DMS114 treated with DMSO at 0.1 percent for 48 hours (cell line): Measurements from ENCODE around the gene RAPGEF4.

Source experiments
- DNase-seq: peaks from one replicate; lab custom pipeline; 2025; ENCODE audit not compliant: unreplicated experiment; lab: John Stamatoyannopoulos, UW

RAPGEF4 gene

GRCh38 chr2:172964511-172965139, 229.0 kb downstream of the RAPGEF4 start:
- no peak for DNase-seq

GRCh38 chr2:172965433-172966212, 230.0 kb downstream of the RAPGEF4 start:
- DNase-seq: no peak

GRCh38 chr2:172967036-172967982, 231.7 kb downstream of the RAPGEF4 start:
- no peak for DNase-seq

DNA sequence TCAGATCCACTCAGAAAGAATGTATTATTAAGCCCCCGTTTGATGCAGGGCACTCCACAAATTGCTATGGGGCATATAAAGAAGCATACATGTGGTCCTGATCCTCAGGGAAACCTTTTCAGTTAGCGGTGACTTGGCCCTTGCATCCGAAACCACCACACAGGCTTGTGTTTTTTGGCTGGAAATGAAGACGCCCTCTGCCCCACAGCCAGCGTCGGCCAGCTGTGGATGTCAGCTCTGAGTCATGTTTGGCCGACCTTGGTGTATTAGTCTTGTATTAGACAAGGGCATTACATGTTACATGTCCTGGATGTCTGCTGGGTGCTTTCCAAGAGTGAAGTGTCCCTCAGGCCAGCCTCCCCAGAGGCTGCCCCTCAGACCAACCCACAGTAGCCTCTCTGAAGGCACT, 232.4 kb downstream of the RAPGEF4 start:
- DNase-seq: no peak

DNA sequence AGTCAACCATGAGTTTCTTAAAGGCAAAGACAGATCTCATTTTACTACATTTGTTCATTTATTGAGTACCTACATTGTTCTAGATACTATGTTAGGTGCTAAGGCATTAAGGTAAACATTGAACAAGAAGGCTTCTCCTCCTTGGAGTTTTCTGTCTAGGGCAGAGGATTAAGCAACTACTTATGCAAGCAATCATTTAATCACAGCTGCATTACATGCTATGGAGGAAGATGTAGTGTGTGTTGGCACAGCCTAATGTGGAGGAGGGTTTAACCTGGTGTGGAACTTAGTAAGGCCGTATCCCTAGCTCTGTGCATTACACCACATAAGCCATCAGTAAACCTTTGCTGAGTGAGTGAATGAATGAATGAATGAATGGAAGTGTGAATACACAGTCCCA, 233.5 kb downstream of the RAPGEF4 start:
- DNase-seq: no peak

- no peak for DNase-seq
Measured at GRCh38 chr2:172969609-172970008, 234.0 kb downstream of the RAPGEF4 start.

DNA sequence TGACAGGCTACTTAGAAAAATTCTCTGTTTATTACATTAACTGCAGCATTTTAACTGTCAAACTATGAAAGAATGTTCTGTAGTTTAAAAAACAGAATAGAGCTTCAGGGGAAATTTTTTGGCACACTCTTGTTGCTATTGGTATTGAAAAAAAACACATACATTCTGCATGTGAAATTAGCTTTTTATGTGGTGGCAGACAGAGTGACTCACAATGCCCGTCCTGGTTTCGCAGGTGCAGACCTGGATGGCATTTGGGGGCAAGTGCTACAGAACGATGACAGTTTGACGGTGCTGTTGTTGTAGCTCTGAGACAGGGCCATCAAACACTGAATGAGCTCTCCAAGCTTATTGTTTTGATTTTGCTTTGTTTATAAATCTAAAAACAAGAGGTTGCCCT, 235.0 kb downstream of the RAPGEF4 start:
- DNase-seq: no peak

GRCh38 chr2:172972005-172972619, 236.5 kb downstream of the RAPGEF4 start:
- no peak for DNase-seq

GRCh38 chr2:172974762-172975161, 239.1 kb downstream of the RAPGEF4 start:
- DNase-seq: no peak

GRCh38 chr2:172976116-172976515, 240.5 kb downstream of the RAPGEF4 start:
- no peak for DNase-seq

- DNase-seq: no peak
Measured at GRCh38 chr2:172976816-172977215, 241.2 kb downstream of the RAPGEF4 start.

DNA sequence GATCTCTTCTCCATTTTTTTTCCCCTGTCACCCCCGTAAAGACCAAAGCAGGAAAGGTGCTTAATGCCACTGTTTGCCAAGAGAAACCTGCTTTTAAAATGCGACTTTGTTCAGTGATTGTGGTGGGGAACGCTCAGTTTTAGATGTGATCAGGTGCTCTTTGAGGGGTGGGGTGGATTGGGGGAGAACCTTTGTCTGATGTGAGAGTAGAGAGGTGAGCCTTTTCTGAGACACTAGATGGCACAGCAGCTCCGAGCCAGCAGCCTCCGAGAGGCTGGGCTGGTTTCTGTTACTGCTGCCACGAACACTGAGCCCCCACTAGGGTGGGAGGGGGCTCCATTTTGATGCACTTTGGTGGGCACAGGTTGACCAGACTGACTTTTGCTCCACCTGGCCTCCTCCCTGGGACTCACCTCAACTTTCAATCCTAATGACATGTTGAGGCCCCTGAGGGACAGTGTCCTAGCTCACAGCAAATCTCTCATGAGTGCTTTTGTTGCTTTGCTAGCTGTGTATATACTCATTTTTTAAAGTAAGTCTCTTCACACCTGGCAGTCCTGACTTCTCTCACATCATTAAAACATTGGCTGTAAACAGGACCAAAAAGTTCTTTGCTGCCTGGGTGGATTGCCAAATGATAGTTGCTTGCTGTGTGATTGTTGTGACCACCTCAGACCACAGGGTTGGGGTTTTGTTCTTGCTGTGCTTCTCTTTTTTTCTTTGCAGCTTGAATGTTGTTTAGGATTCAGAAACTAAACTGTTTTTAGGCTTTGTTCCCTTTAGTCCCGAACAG, 241.8 kb downstream of the RAPGEF4 start:
- no peak for DNase-seq

DNA sequence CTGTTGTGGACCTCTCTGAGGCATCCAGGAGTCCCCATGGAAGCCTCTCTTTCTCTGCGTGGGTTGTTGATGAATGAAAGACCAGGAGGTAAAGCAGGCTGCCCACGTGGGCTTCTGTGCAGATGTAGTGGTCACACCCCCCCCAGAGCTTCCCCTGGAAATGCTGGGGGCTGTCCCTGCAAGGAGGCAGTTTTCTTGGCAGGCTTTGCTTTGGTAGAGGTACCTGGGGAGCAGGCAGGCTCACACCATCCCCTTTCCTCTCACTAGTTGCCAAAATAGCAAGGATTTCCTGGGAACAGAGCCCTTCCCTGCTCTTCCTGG, 242.4 kb downstream of the RAPGEF4 start:
- DNase-seq: no peak

DNA sequence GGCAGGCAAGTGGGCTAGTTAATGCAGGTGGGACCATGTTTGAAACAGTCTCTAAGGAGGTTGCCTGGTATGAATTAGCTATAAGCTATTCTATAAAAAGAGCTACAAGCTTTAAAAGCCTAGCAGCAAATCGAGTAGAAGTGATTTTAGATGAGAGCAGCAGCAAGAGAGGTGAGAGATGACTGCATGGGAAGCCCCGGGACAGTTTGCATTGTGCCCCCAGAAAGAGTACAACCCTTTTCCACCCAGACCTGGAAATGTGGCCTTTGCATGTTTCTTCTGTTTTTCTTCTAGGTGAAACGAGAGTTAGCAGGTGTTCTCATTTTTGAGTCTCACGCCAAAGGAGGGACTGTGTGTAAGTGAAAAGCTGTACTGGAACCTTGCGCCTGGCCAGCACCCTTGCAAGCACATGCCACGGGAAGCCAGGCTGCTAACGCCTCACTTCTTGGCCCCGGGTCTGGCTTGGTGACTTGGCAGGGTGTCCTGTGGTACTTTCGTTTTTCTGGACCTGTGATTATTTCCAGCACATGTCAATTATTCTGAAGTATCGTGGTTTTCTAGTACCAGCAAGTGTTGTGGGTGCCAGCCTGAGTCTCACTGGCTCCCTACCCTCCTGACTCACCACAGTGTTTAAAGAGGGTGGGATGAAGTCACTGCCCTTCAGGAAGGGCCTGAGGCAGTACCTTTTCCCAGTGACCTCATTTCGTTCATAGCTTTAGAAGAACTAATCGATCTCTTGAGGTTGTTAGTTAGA, 249.7 kb downstream of the RAPGEF4 start:
- DNase-seq: no peak

DNA sequence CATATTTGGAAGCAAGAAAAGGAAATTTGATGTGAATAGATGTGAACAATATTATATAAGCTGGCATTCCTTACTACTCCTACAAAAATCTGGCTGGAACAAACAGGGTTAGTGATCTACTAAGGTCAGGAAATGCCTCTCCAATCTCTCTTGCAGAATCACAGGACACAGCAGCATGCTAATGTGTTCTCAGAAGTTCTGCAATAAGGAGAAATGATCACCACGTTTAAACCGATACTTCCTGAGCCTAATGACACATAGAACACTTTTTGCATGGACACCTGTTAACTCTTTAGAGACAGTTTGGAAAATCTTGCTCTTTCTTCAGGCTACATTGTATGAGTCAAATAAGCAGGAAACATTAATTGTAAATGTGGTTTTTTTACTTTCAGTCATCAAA, 250.4 kb downstream of the RAPGEF4 start:
- DNase-seq: no peak

GRCh38 chr2:172988728-172989127, 253.1 kb downstream of the RAPGEF4 start:
- no peak for DNase-seq

DNA sequence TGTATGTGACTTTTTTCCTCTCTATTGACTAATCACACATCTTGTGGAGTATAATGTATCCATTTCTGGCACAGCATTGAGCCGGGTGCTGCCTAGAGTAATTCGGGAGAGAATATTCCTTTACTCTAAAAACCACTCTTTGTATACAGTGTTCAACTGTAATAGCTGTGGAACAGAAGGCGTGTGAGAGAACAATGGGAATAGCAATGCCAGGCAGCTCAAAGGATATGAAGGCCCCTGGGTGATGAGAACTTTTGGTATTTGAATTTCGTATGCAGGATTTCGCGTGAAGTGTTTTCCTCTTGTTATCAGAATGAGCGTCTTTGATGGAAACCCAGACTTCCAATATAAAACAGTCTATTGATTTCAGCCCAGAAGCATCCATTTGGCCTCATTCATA, 255.4 kb downstream of the RAPGEF4 start:
- no peak for DNase-seq

DNA sequence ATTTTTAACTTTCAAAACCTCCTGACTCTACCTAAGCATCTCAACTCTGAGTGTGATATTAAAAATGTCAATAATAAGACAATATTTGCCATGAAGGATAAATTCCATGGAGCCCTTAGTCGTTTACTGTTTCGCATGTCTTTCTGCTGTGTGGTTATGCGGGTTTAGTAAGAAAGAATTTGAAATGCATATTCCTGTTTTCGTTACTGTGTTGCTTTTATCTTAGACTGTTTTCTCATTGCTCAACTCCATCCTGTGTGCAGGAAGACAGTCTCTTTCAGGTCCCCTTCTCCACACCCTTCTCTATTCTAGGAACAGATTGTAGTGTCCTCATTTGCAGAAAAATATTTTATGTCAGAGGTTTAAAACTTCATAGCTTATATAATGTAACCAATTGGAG, 257.5 kb downstream of the RAPGEF4 start:
- DNase-seq: no peak

DNA sequence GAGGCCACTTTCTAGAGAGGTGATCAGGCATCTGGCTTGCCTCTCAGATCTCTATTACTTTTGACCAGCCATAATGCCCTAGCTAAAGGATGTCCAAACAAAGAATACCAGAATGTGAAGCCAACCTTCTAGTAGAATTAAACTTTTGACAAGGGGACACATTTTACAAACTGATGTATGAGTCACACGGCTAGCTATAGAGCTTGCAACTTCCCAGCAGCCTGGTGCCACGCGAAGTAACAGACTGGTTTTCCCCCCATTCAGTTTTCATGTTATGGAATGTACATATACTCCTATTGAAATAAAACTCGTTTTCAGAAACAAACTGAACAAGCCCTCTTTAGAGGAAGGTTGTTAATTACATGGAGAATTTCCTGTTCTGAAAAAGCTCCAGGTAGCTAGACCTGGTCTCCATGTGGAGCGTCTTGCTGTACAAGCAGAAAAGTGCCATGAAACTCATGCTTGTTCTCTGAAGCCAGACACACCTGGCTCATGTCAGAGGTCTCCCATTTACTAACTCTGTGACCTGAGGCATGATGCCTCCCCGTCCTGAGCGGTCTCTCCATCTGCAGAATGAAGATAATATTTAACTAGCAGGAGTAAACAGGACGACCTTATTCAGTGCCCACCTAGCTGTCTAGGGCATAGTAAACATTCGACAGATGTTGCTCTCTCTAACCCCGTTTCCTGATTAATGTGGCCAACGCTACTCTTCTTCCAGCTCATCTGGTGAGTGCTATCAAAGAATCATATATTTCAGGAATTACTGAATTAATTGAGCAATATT, 258.5 kb downstream of the RAPGEF4 start:
- no peak for DNase-seq
